Calu3 (cell line): ENCODE measurements around the gene GRID2. TPM values are rescaled to one million over a fixed set of nuclear protein-coding genes. Genes with fewer than 3 reads are reported as not detected.

ENCODE experiments used
- BruUV-seq: library from RNA; stranded (reverse); fragments of 400-500 nt; replicated peaks from 2 replicates; lab custom pipeline; 2021; lab: Mats Ljungman, UMichigan
- CTCF ChIA-PET: fragments of 300-600 bp; sonication (Branson Sonifier 250); formaldehyde crosslinking; loops from one replicate; lab custom pipeline; 2022; ENCODE audit warnings: antibody characterized with exemption; lab: Charles Lee
- DNase-seq: peaks from one replicate; pipeline ENCODE4 v3.0.0; 2022
- H3K27ac Mint-ChIP-seq: one replicate; pipeline ENCODE4 v1.8.0; 2022; ENCODE audit warnings: mixed read lengths; ENCODE audit not compliant: unreplicated experiment
- H3K27me3 Mint-ChIP-seq: one replicate; pipeline ENCODE4 v1.8.0; 2022; ENCODE audit warnings: mixed read lengths; ENCODE audit not compliant: unreplicated experiment
- H3K36me3 Mint-ChIP-seq: one replicate; pipeline ENCODE4 v1.8.0; 2022; ENCODE audit warnings: mild to moderate bottlenecking, moderate library complexity, mixed read lengths; ENCODE audit not compliant: insufficient read depth, unreplicated experiment
- H3K4me1 Mint-ChIP-seq: one replicate; pipeline ENCODE4 v1.8.0; 2022; ENCODE audit warnings: mild to moderate bottlenecking, low read depth, mixed read lengths; ENCODE audit not compliant: unreplicated experiment
- H3K4me3 Mint-ChIP-seq: one replicate; pipeline ENCODE4 v1.8.0; 2022; ENCODE audit warnings: mild to moderate bottlenecking, low read depth, moderate library complexity, mixed read lengths; ENCODE audit not compliant: unreplicated experiment
- H3K9me3 Mint-ChIP-seq: one replicate; pipeline ENCODE4 v1.8.0; 2022; ENCODE audit warnings: low read depth, mixed read lengths; ENCODE audit not compliant: unreplicated experiment
- intact Hi-C: fragments of 100-400 bp; cut with micrococcal nuclease; formaldehyde crosslinking; loops from one replicate; pipeline ENCODE4 v1.10.0; 2022; ENCODE audit not compliant: unreplicated experiment
- total RNA-seq: library from RNA; stranded (reverse); gene quantifications from 2 replicates; pipeline ENCODE4 v1.2.3, GENCODE V29; 2022
- TF ChIP-seq, protein P1 (sequence below): fragments of 200-600 bp; IDR thresholded peaks from one replicate; pipeline ENCODE4 v1.8.0; 2022; ENCODE audit warnings: antibody characterized with exemption; ENCODE audit not compliant: unreplicated experiment

Gene GRID2
- total RNA-seq, 1 experiment from 2014 or later: not detected

DNA sequence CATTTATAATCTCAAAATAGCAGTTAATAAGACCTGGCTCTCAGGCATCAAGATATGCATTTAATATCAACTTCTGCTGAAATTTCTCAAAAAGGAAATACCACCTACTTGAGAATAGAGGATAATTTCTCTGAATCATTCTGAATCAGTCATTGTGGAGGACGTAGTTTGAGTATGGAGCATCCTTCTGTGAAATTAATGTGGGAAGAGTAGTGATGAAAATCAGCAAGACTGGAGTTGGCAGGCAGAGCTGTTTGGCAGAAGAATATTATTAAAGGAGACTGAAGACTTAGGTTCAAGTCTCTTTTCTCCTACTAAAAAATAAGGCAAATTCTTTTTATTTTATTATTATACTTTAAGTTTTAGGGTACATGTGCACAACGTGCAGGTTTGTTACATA lies 1199.2 kb downstream of the GRID2 start:
- DNase-seq: no peak
- no peaks in the 10 kb centered on the region for H3K36me3 Mint-ChIP-seq
- TF ChIP-seq, protein P1, sequence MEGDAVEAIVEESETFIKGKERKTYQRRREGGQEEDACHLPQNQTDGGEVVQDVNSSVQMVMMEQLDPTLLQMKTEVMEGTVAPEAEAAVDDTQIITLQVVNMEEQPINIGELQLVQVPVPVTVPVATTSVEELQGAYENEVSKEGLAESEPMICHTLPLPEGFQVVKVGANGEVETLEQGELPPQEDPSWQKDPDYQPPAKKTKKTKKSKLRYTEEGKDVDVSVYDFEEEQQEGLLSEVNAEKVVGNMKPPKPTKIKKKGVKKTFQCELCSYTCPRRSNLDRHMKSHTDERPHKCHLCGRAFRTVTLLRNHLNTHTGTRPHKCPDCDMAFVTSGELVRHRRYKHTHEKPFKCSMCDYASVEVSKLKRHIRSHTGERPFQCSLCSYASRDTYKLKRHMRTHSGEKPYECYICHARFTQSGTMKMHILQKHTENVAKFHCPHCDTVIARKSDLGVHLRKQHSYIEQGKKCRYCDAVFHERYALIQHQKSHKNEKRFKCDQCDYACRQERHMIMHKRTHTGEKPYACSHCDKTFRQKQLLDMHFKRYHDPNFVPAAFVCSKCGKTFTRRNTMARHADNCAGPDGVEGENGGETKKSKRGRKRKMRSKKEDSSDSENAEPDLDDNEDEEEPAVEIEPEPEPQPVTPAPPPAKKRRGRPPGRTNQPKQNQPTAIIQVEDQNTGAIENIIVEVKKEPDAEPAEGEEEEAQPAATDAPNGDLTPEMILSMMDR: no peak
- H3K27ac Mint-ChIP-seq: no peak overlapping the region
- H3K4me3 Mint-ChIP-seq: no peak overlapping the region
- no peaks in the 10 kb centered on the region for H3K4me1 Mint-ChIP-seq
- H3K27me3 Mint-ChIP-seq: no peaks in the 10 kb centered on the region
- intact Hi-C loops: no loop called here
- CTCF ChIA-PET: no interaction called here
- no TSS peak for BruUV-seq
- peaks cover 2% of the 10 kb centered on the region for H3K9me3 Mint-ChIP-seq

DNA sequence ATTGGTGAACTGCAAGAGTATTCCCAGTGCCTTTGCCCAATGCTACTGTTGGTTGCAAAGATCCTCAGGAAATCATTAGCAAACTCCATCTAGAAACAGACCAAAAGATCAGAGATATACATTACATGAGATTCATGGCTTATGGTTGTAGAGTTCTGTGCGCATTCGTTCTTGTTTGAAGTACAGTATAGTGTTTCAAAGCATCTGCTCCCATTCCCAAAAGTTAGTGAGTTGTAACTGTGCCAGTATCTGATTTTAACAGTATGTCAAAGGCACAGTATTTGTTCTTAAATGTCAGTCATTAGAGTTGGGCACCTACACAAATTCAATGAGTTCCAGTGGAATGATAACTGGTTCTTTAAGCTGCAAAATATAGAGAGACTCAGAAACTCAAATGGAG lies 1210.1 kb downstream of the GRID2 start:
- no peaks in the 10 kb centered on the region for H3K27me3 Mint-ChIP-seq
- intact Hi-C loops: no loop called here
- TF ChIP-seq, protein P1: no peak
- H3K9me3 Mint-ChIP-seq: peaks cover 3% of the 10 kb centered on the region
- CTCF ChIA-PET: no interaction called here
- H3K27ac Mint-ChIP-seq: no peak overlapping the region
- H3K4me1 Mint-ChIP-seq: no peaks in the 10 kb centered on the region
- no TSS peak for BruUV-seq
- no peak overlapping the region for H3K4me3 Mint-ChIP-seq
- DNase-seq: no peak
- H3K36me3 Mint-ChIP-seq: no peaks in the 10 kb centered on the region

DNA sequence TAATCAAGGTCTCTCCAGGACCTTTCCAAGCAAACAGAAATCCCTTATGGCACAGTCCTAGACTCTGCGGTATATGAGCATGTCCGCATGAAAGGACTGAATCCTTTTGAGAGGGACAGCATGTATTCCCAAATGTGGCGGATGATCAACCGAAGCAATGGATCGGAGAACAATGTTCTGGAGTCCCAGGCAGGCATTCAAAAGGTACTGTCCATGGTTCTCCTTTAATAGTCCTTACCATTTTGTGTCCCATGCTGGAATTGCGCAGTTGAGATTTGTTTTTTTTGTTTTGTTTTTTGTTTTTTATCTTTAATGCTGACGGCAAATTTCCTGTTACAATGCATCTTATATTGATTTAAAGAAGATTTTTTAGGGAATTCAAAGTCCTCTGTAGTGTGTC lies 1211.4 kb downstream of the GRID2 start:
- CTCF ChIA-PET: no interaction called here
- no TSS peak for BruUV-seq
- Mint-ChIP-seq H3K36me3 (no peaks in the 10 kb centered on the region), H3K27ac (no peak overlapping the region), H3K4me1 (no peaks in the 10 kb centered on the region), H3K27me3 (no peaks in the 10 kb centered on the region), H3K9me3 (peaks cover under 1% of the 10 kb centered on the region), H3K4me3 (no peak overlapping the region)
- intact Hi-C loops: no loop called here
- no peak for DNase-seq
- TF ChIP-seq, protein P1: no peak

DNA sequence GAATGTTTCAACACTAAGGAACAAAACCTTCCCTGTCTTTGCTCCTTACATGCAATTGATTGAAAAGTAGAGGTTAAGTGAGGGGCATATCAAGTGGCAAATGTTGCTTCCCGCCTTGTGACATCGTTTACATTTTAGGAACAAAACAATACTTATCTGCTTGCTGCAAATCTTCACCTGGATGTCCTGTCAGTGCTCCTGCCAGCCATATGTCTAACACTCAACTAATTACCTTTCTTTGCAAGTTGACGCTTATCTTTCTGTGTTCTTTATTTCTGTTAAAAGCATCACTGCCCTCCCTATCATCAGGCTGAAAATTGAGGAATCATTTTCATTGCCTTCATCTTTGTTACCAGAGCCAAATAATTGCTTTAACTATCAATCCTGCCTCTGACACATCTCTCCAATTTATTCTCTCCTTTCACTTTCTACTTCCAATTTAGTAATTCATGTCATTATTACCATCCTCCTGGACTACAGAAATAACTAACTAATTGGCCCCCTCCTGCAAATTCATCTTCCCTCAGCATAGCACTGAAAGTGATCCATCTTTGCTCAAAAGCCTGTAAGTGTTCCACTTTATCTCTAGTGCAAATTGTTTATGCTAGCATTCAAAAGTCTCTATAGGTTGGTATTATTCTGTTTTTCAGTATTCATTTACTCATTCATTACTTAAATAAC lies 1226.1 kb downstream of the GRID2 start:
- no peak overlapping the region for H3K4me3 Mint-ChIP-seq
- no peaks in the 10 kb centered on the region for H3K4me1 Mint-ChIP-seq
- intact Hi-C loops: no loop called here
- CTCF ChIA-PET: no interaction called here
- TF ChIP-seq, protein P1: no peak
- no peaks in the 10 kb centered on the region for H3K27me3 Mint-ChIP-seq
- BruUV-seq: no TSS peak
- no peak overlapping the region for H3K27ac Mint-ChIP-seq
- H3K36me3 Mint-ChIP-seq: no peaks in the 10 kb centered on the region
- H3K9me3 Mint-ChIP-seq: no peaks in the 10 kb centered on the region
- no peak for DNase-seq
